Subcutaneous abdominal adipose tissue (tissue), 5 donors: ENCODE data around the gene ATP4B.

ENCODE experiments used
- H3K27ac ChIP-seq: one replicate; pipeline ENCODE4 v1.7.0; 2013; ENCODE audit warnings: low read depth, mild to moderate bottlenecking, inconsistent platforms, low read length, moderate library complexity
- H3K27me3 ChIP-seq, 5 donors: one replicate each; pipeline ENCODE4 v1.7.0; 2013; ENCODE audit warnings: low read length in 5 of 5, inconsistent platforms in 1 of 5; ENCODE audit not compliant: control insufficient read depth in 5 of 5, insufficient read depth in 4 of 5
- H3K36me3 ChIP-seq, 5 donors: one replicate each; pipeline ENCODE4 v1.7.0; 2013; ENCODE audit warnings: low read length in 5 of 5; ENCODE audit not compliant: control insufficient read depth in 5 of 5, insufficient read depth in 5 of 5
- H3K4me1 ChIP-seq, 5 donors: one replicate each; pipeline ENCODE4 v1.7.0; 2013; ENCODE audit warnings: low read length in 5 of 5, mild to moderate bottlenecking in 3 of 5, moderate library complexity in 1 of 5; ENCODE audit not compliant: control insufficient read depth in 5 of 5, insufficient read depth in 5 of 5
- H3K4me3 ChIP-seq, 5 donors: one replicate each; pipeline ENCODE4 v1.7.0; 2013; ENCODE audit warnings: low read length in 5 of 5, low read depth in 1 of 5
- H3K9ac ChIP-seq, 5 donors: one replicate each; pipeline ENCODE4 v1.7.0; 2013; ENCODE audit warnings: low read length in 5 of 5, mild to moderate bottlenecking in 4 of 5, moderate library complexity in 3 of 5
- H3K9me3 ChIP-seq, 5 donors: one replicate each; pipeline ENCODE4 v1.7.0; 2013; ENCODE audit warnings: low read length in 5 of 5; ENCODE audit not compliant: control insufficient read depth in 5 of 5
- donor health status: healthy.
- donor health status: healthy.
- donor health status: healthy.
- donor health status: healthy.
- donor health status: healthy.

ATP4B gene

GRCh38 chr13:113599391-113599790 lies 58.6 kb downstream of the ATP4B start:
- no peak overlapping the region for H3K9ac ChIP-seq
- peaks cover 0 to 5% (median 0%) of the 10 kb centered on the region in 5 donors for H3K27me3 ChIP-seq
- no peak overlapping the region for H3K4me3 ChIP-seq
- H3K36me3 ChIP-seq = peaks cover 0 to 40% (median 28%) of the 10 kb centered on the region in 5 donors
- peaks cover 0 to 14% (median 0%) of the 10 kb centered on the region in 5 donors for H3K4me1 ChIP-seq
- no peak overlapping the region for H3K27ac ChIP-seq
- no peaks in the 10 kb centered on the region for H3K9me3 ChIP-seq
